HEK293 (cell line): ENCODE results near the gene KIF2C.

Experiments used
- BCL11B ChIP-seq: fragments of 450-650 bp; formaldehyde crosslinking; IDR thresholded peaks from 2 replicates; pipeline ENCODE4 v1.5.1; 2016; ENCODE audit warnings: low read depth, missing biosample characterization, missing genetic modification characterization
- EGR2 ChIP-seq: fragments of 450-650 bp; formaldehyde crosslinking; IDR thresholded peaks from 2 replicates; pipeline ENCODE4 v1.5.1; 2016; ENCODE audit warnings: low read depth, missing biosample characterization, missing genetic modification characterization
- GLIS2 ChIP-seq: fragments of 450-650 bp; formaldehyde crosslinking; IDR thresholded peaks from 2 replicates; pipeline ENCODE4 v1.5.1; 2016; ENCODE audit warnings: missing biosample characterization, missing genetic modification characterization
- HOXC10 ChIP-seq: sonication (generic); formaldehyde crosslinking; IDR thresholded peaks from 2 replicates; pipeline ENCODE4 v1.8.1; 2023; ENCODE audit warnings: mild to moderate bottlenecking, missing genetic modification reagents
- PATZ1 ChIP-seq: fragments of 450-650 bp; formaldehyde crosslinking; IDR thresholded peaks from 2 replicates; pipeline ENCODE4 v1.5.1; 2016; ENCODE audit warnings: missing biosample characterization, missing genetic modification characterization
- SCRT2 ChIP-seq: fragments of 450-650 bp; formaldehyde crosslinking; IDR thresholded peaks from 2 replicates; pipeline ENCODE4 v1.5.1; 2016; ENCODE audit warnings: missing biosample characterization, missing genetic modification characterization
- SP2 ChIP-seq: fragments of 450-650 bp; formaldehyde crosslinking; IDR thresholded peaks from 2 replicates; pipeline ENCODE4 v1.5.1; 2016; ENCODE audit warnings: missing biosample characterization, missing genetic modification characterization
- TRIM28 ChIP-seq: IDR thresholded peaks from 2 replicates; pipeline ENCODE4 v1.6.1; 2011; ENCODE audit warnings: low read length, control low read depth, borderline replicate concordance
- ZBTB21 ChIP-seq: fragments of 450-650 bp; formaldehyde crosslinking; IDR thresholded peaks from 2 replicates; pipeline ENCODE4 v1.5.1; 2017; ENCODE audit warnings: missing biosample characterization, missing genetic modification characterization
- ZBTB26 ChIP-seq: fragments of 450-650 bp; formaldehyde crosslinking; optimal IDR thresholded peaks from 2 replicates; pipeline ENCODE3; 2016; ENCODE audit warnings: missing biosample characterization, mild to moderate bottlenecking, missing genetic modification characterization
- ZBTB48 ChIP-seq: fragments of 450-650 bp; formaldehyde crosslinking; IDR thresholded peaks from 2 replicates; pipeline ENCODE4 v1.5.1; 2016; ENCODE audit warnings: missing biosample characterization, missing genetic modification characterization
- ZFP3 ChIP-seq: fragments of 450-650 bp; formaldehyde crosslinking; IDR thresholded peaks from 2 replicates; pipeline ENCODE4 v1.5.1; 2016; ENCODE audit warnings: low read depth, missing biosample characterization, missing genetic modification characterization
- ZNF140 ChIP-seq: fragments of 450-650 bp; formaldehyde crosslinking; IDR thresholded peaks from 2 replicates; pipeline ENCODE4 v1.5.1; 2016; ENCODE audit warnings: missing biosample characterization, missing genetic modification characterization
- ZNF155 ChIP-seq: fragments of 450-650 bp; formaldehyde crosslinking; IDR thresholded peaks from 2 replicates; pipeline ENCODE4 v1.5.1; 2016; ENCODE audit warnings: missing biosample characterization, missing genetic modification characterization
- ZNF2 ChIP-seq: fragments of 450-650 bp; formaldehyde crosslinking; IDR thresholded peaks from 2 replicates; pipeline ENCODE4 v1.5.1; 2016; ENCODE audit warnings: missing biosample characterization, missing genetic modification characterization
- ZNF398 ChIP-seq: fragments of 450-650 bp; formaldehyde crosslinking; IDR thresholded peaks from 2 replicates; pipeline ENCODE4 v1.5.1; 2017; ENCODE audit warnings: missing biosample characterization, missing genetic modification characterization
- ZNF416 ChIP-seq: fragments of 450-650 bp; formaldehyde crosslinking; IDR thresholded peaks from 2 replicates; pipeline ENCODE4 v1.5.1; 2016; ENCODE audit warnings: missing biosample characterization, missing genetic modification characterization
- ZNF423 ChIP-seq: fragments of 450-650 bp; formaldehyde crosslinking; IDR thresholded peaks from 2 replicates; pipeline ENCODE4 v1.5.1; 2016; ENCODE audit warnings: missing biosample characterization, missing genetic modification characterization
- ZNF449 ChIP-seq: fragments of 450-650 bp; formaldehyde crosslinking; IDR thresholded peaks from 2 replicates; pipeline ENCODE4 v1.5.1; 2017; ENCODE audit warnings: missing biosample characterization, mild to moderate bottlenecking, missing genetic modification characterization, moderate library complexity
- ZNF560 ChIP-seq: fragments of 450-650 bp; formaldehyde crosslinking; IDR thresholded peaks from 2 replicates; pipeline ENCODE4 v1.5.1; 2017; ENCODE audit warnings: missing biosample characterization, missing genetic modification characterization, borderline replicate concordance
- ZNF571 ChIP-seq: fragments of 450-650 bp; formaldehyde crosslinking; IDR thresholded peaks from 2 replicates; pipeline ENCODE4 v1.5.0; 2017; ENCODE audit warnings: missing biosample characterization, missing genetic modification characterization
- ZNF596 ChIP-seq: fragments of 450-650 bp; IDR thresholded peaks from 2 replicates; pipeline ENCODE4 v1.5.0; 2018; ENCODE audit warnings: missing biosample characterization, mild to moderate bottlenecking, missing genetic modification characterization, moderate library complexity
- ZNF629 ChIP-seq: fragments of 450-650 bp; formaldehyde crosslinking; IDR thresholded peaks from 2 replicates; pipeline ENCODE4 v1.5.1; 2017; ENCODE audit warnings: missing biosample characterization, missing genetic modification characterization
- ZNF639 ChIP-seq: fragments of 450-650 bp; formaldehyde crosslinking; IDR thresholded peaks from 2 replicates; pipeline ENCODE4 v1.5.1; 2016; ENCODE audit warnings: missing biosample characterization, missing genetic modification characterization
- ZSCAN23 ChIP-seq: fragments of 450-650 bp; formaldehyde crosslinking; IDR thresholded peaks from 2 replicates; pipeline ENCODE4 v1.5.1; 2016; ENCODE audit warnings: missing biosample characterization, missing genetic modification characterization

KIF2C gene

GRCh38 chr1:44807364-44808062, 67.9 kb downstream of the KIF2C start (continued):
- peak; percentile 91; the same call in 1 of the 2 replicates for TF ChIP-seq TRIM28
- TF ChIP-seq PATZ1 (tag by site-specific recombination), result peak; percentile 9
- TF ChIP-seq ZBTB48 (tag by site-specific recombination), result 0 out of 2 replicates have a peak, but pooled peaks have one; percentile 8
- TF ChIP-seq ZNF2 (tag by site-specific recombination), result 0 out of 2 replicates have a peak, but pooled peaks have one; percentile 38
- no peak for TF ChIP-seq ZNF596
- 0 out of 2 replicates have a peak, but pooled peaks have one; percentile 15 for TF ChIP-seq ZNF639
- no peak for TF ChIP-seq ZNF449 (tag by site-specific recombination)
- TF ChIP-seq ZNF571 (tag by site-specific recombination), result no peak
- no peak for TF ChIP-seq ZNF140 (tag by site-specific recombination)
- no peak for TF ChIP-seq ZNF416 (tag by site-specific recombination)
- TF ChIP-seq SP2 (tag by site-specific recombination), result peak; percentile 42; the same call in 1 of the 2 replicates
- no peak for TF ChIP-seq ZNF560
- peak; percentile 83 for TF ChIP-seq SCRT2
- no peak for TF ChIP-seq ZNF155 (tag by site-specific recombination)
- peak; percentile 89 for TF ChIP-seq ZNF629 (tag by site-specific recombination)
- no peak for TF ChIP-seq HOXC10 (CRISPR knock-in tag)
- TF ChIP-seq EGR2 (tag by site-specific recombination), result peak; percentile 33; the same call in 1 of the 2 replicates
- TF ChIP-seq ZBTB26 (tag by site-specific recombination), result peak; percentile 20
- TF ChIP-seq ZNF423 (tag by site-specific recombination), result no peak
- peak; percentile 89 for TF ChIP-seq GLIS2 (tag by site-specific recombination)
- peak; percentile 54; the same call in 1 of the 2 replicates for TF ChIP-seq ZBTB21
- 0 out of 2 replicates have a peak, but pooled peaks have one; percentile 11 for TF ChIP-seq BCL11B (tag by site-specific recombination)
- no peak for TF ChIP-seq ZSCAN23 (tag by site-specific recombination)
- no peak for TF ChIP-seq ZFP3
- peak; percentile 34; the same call in 1 of the 2 replicates for TF ChIP-seq ZNF398 (tag by site-specific recombination)
